SU-DHL-6 (cell line): Measurements from ENCODE around the gene MCU.
"Not testable (repeated sequence)": the region's sequence is repeated elsewhere in the genome, so short reads cannot be mapped to it uniquely, and the experiment has no call there.

ENCODE experiments used
- H2AFZ ChIP-seq: fragments of 200-600 bp; sonication (generic); 2 replicates; pipeline ENCODE4 v1.6.1; 2014; ENCODE audit warnings: low read depth, mild to moderate bottlenecking, moderate library complexity, mixed read lengths, antibody characterized with exemption, low read length; ENCODE audit not compliant: severe bottlenecking
- H3F3A ChIP-seq: fragments of 200-600 bp; shearing (Covaris generic); 2 replicates; pipeline ENCODE4 v1.6.0; 2016; ENCODE audit warnings: antibody characterized with exemption, mild to moderate bottlenecking; ENCODE audit not compliant: insufficient read depth
- H3K27ac ChIP-seq: fragments of 200-600 bp; sonication (generic); 2 replicates; pipeline ENCODE4 v1.5.1; 2016; ENCODE audit warnings: low read depth, mild to moderate bottlenecking, low read length, moderate library complexity, mixed read lengths
- H3K27me3 ChIP-seq: fragments of 200-600 bp; sonication (generic), shearing (Covaris generic); 2 replicates; pipeline ENCODE4 v1.6.0; 2014; ENCODE audit warnings: mild to moderate bottlenecking, low read length
- H3K36me3 ChIP-seq: fragments of 200-600 bp; sonication (generic); 2 replicates; pipeline ENCODE4 v1.6.1; 2014; ENCODE audit warnings: mild to moderate bottlenecking, low read length, mixed read lengths
- H3K4me2 ChIP-seq: fragments of 300-600, 200-600 bp; shearing (Covaris generic), sonication (generic); 2 replicates; pipeline ENCODE4 v1.6.0; 2014; ENCODE audit warnings: low read length, low read depth, mild to moderate bottlenecking; ENCODE audit not compliant: poor library complexity, severe bottlenecking
- H3K4me3 ChIP-seq: fragments of 200-600 bp; sonication (generic); 2 replicates; pipeline ENCODE4 v1.5.1; 2014; ENCODE audit warnings: antibody characterized with exemption, low read length, mild to moderate bottlenecking, mixed read lengths; ENCODE audit not compliant: insufficient read depth, poor library complexity, severe bottlenecking
- H3K79me2 ChIP-seq: fragments of 200-600 bp; sonication (generic); 2 replicates; pipeline ENCODE4 v1.6.1; 2014; ENCODE audit warnings: mild to moderate bottlenecking, low read length, moderate library complexity; ENCODE audit not compliant: insufficient read depth
- H3K9ac ChIP-seq: fragments of 200-600 bp; sonication (generic); 2 replicates; pipeline ENCODE4 v1.7.0; 2014; ENCODE audit warnings: mild to moderate bottlenecking, low read length
- H3K9me2 ChIP-seq: fragments of 200-600 bp; sonication (generic); replicated peaks from 2 replicates; pipeline ENCODE4 v1.6.1; 2014; ENCODE audit warnings: low read length; ENCODE audit not compliant: insufficient read depth
- H3K9me3 ChIP-seq: fragments of 200-600 bp; sonication (generic); 2 replicates; pipeline ENCODE4 v1.6.1; 2014; ENCODE audit warnings: low read length, mixed read lengths; ENCODE audit not compliant: insufficient read depth
- H4K20me1 ChIP-seq: fragments of 200-600 bp; sonication (generic); 2 replicates; pipeline ENCODE4 v1.6.1; 2014; ENCODE audit warnings: low read depth, mild to moderate bottlenecking, antibody characterized with exemption, low read length, moderate library complexity, mixed read lengths
- EZH2phosphoT487 ChIP-seq: fragments of 200-600 bp; sonication (generic), shearing (Covaris generic); conservative IDR thresholded peaks from 2 replicates; pipeline ENCODE4 v1.6.1; 2018; ENCODE audit warnings: mild to moderate bottlenecking, antibody characterized with exemption, low read length, moderate library complexity, mixed read lengths
- TF ChIP-seq, protein P1 (sequence below): fragments of 200-600 bp; sonication (generic); IDR thresholded peaks from one replicate; pipeline ENCODE4 v1.5.1; 2017; ENCODE audit warnings: antibody characterized with exemption, mild to moderate bottlenecking, low read length, moderate library complexity; ENCODE audit not compliant: insufficient read depth, poor library complexity, severe bottlenecking

The MCU gene

DNA sequence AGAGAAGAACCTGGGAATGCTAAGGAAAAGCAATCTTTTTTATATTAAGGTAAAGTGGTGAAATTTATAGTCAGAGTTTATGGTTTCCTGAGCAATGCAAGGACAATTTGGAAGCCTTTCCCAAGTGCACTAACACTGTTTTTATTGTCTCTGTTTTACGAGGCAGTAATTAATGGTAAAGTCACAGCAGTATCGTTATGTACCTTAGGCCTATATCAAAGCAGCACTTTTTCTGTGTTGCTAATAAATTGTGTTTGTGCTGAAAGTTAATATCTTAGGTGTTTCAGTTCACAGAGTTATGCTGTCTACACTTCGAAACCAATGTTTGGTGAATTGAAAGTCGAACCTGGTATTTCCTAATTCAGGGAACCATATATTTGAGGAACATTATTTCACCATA lies 220.8 kb downstream of the MCU start:
- Histone ChIP-seq H3K9ac (no peak overlapping the region), H3K79me2 (no peaks in the 10 kb centered on the region), H4K20me1 (no peaks in the 10 kb centered on the region), H3K27me3 (no peaks in the 10 kb centered on the region), H3K36me3 (no peaks in the 10 kb centered on the region), H3K27ac (no peak overlapping the region), H3K4me2 (no peak overlapping the region), H3K9me3 (no peaks in the 10 kb centered on the region), H3F3A (no peaks in the 10 kb centered on the region), H3K9me2 (no peaks in the 10 kb centered on the region), H2AFZ (no peak overlapping the region), H3K4me3 (no peak overlapping the region)
- TF ChIP-seq EZH2phosphoT487: no peak
- TF ChIP-seq, protein P1, sequence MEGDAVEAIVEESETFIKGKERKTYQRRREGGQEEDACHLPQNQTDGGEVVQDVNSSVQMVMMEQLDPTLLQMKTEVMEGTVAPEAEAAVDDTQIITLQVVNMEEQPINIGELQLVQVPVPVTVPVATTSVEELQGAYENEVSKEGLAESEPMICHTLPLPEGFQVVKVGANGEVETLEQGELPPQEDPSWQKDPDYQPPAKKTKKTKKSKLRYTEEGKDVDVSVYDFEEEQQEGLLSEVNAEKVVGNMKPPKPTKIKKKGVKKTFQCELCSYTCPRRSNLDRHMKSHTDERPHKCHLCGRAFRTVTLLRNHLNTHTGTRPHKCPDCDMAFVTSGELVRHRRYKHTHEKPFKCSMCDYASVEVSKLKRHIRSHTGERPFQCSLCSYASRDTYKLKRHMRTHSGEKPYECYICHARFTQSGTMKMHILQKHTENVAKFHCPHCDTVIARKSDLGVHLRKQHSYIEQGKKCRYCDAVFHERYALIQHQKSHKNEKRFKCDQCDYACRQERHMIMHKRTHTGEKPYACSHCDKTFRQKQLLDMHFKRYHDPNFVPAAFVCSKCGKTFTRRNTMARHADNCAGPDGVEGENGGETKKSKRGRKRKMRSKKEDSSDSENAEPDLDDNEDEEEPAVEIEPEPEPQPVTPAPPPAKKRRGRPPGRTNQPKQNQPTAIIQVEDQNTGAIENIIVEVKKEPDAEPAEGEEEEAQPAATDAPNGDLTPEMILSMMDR: no peak

DNA sequence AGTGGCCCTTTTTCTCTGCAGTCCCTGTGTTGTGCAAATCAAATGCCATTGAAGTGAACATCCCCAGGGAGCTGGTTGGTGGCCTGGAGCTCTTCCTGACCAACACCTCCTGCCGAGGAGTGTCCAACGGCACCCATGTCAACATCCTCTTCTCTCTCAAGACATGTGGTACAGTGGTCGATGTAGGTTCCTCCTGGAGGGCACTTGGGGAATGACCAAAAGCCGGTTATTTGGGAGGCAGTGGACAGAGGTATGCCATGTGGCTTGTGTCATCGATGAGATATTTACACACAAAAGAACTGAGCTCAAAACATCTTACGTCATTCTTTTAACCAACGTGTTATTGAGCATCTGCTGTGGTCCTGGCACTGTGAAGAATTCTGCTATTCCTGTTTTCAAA lies 221.3 kb downstream of the MCU start:
- Histone ChIP-seq H3K36me3 (no peaks in the 10 kb centered on the region), H2AFZ (no peak overlapping the region), H3K4me2 (no peak overlapping the region), H3K9me3 (no peaks in the 10 kb centered on the region), H3K9me2 (no peaks in the 10 kb centered on the region), H3K9ac (no peak overlapping the region), H3F3A (no peaks in the 10 kb centered on the region), H4K20me1 (no peaks in the 10 kb centered on the region), H3K79me2 (no peaks in the 10 kb centered on the region), H3K27ac (no peak overlapping the region), H3K27me3 (no peaks in the 10 kb centered on the region), H3K4me3 (no peak overlapping the region)
- TF ChIP-seq, protein P1: no peak
- TF ChIP-seq EZH2phosphoT487: no peak

DNA sequence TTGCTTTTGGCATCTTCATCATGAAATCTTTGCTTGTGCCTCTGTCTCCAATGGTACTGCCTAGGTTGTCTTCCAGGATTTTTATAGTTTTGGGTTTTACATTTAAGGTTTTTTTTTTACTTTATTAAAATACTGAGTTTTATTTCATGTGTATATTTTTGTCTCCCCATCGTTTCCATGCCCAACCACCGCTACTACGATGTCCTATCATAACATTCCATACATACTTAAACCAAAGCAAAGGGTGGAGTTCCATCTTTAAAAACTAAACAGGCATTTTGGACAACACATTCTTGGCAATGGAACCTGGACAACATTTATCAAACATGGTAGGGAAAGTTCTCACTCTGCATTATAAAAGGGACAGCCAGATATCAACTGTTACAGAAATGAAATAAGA lies 225.3 kb downstream of the MCU start:
- H3K79me2 ChIP-seq, H3K4me3 ChIP-seq, H3K9me3 ChIP-seq: not testable (repeated sequence)

DNA sequence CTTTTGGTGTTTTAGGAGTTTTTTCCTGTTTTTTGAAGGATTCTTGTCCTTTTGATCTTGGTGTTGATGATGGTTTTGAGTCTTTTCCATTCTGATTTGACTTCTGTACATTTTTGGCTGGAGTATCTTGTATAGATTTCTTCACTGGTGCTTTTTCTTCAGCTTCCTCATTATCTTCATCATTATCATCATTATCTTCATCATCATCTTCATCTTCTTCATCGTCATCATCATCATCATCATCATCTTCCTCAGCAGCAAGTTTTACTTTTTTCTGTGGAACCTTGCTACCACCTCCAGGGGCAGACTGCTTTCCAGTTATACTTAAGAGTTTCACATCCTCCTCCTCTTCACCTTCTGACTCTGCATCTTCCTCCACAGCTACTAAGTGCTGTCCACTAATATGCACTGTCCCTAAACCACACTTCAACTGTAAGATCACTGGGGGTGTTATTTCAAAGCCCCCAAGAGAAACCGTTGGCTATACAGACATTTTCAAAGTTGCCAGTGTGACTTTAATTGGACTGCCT lies 225.9 kb downstream of the MCU start:
- not testable (repeated sequence) for H2AFZ ChIP-seq

More for the DNA sequence above, 225.3 kb downstream of the MCU start:
- not testable (repeated sequence) for H3K36me3 ChIP-seq, H3F3A ChIP-seq, H3K27ac ChIP-seq, H3K27me3 ChIP-seq, H2AFZ ChIP-seq, H3K9ac ChIP-seq, H4K20me1 ChIP-seq, H3K4me2 ChIP-seq, H3K9me2 ChIP-seq

More for the DNA sequence above, 225.9 kb downstream of the MCU start:
- H3K36me3 ChIP-seq, H3K27ac ChIP-seq, H3K79me2 ChIP-seq, H3F3A ChIP-seq, H3K9me2 ChIP-seq, H4K20me1 ChIP-seq, H3K4me2 ChIP-seq, H3K9ac ChIP-seq, H3K9me3 ChIP-seq, H3K27me3 ChIP-seq, H3K4me3 ChIP-seq: not testable (repeated sequence)
